ENCODE results near the gene TCTN3.

The TCTN3 gene

DNA sequence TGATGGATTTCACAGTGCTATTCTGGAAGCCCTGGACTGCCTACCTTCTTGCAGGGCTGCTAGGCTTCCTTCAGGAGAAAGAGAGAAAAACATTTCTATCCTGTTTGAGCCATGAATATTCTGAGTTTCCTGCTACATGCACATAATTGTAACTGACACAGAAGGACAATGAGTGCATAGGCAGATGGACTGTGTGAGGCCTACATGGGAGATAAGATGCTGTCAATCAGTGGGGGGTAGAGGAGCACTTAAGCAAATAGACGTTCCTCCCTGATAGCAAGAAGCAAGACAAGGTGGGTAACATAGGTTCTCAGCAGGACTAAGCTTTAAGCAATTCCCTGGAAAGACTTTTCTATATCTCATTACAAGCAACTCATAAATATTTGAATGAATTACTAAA, 48.8 kb downstream of the TCTN3 start (continued):
- TF ChIP-seq, protein P1, sequence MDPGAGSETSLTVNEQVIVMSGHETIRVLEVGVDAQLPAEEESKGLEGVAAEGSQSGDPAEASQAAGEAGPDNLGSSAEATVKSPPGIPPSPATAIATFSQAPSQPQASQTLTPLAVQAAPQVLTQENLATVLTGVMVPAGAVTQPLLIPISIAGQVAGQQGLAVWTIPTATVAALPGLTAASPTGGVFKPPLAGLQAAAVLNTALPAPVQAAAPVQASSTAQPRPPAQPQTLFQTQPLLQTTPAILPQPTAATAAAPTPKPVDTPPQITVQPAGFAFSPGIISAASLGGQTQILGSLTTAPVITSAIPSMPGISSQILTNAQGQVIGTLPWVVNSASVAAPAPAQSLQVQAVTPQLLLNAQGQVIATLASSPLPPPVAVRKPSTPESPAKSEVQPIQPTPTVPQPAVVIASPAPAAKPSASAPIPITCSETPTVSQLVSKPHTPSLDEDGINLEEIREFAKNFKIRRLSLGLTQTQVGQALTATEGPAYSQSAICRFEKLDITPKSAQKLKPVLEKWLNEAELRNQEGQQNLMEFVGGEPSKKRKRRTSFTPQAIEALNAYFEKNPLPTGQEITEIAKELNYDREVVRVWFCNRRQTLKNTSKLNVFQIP (CRISPR knock-in tag; IDR thresholded peaks at IDR 0.05; ENCODE audit: borderline replicate concordance, low read depth) = no peak
- no peak for TF ChIP-seq ISL1 (CRISPR knock-in tag; IDR thresholded peaks at IDR 0.05)

DNA sequence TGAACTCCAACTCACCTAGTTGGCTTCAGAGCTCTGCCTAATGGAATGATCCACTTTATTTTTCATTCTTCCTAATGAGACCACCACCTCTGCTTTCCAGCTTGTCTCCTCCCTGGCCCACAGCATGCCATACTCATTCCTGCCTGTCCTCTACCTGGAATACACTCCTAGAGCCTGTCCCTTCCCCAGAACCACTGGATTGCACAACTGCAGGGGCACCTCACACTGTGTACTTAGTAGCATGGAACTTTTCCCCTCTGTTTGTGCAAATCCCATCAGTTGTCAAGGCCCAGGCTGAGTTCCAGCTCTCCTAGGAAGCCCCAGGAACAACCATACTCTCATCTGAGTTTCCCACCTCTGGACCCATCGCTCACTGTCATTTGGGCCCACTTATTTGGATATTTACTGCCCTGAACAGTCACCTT, 52.8 kb downstream of the TCTN3 start:
- no peak for ATAC-seq
- no peak for TF ChIP-seq ZNF70 (CRISPR knock-in tag; IDR thresholded peaks at IDR 0.05)
- TF ChIP-seq BACH2 (CRISPR knock-in tag; IDR thresholded peaks at IDR 0.05; ENCODE audit: borderline replicate concordance) = no peak
- TF ChIP-seq, protein P2, sequence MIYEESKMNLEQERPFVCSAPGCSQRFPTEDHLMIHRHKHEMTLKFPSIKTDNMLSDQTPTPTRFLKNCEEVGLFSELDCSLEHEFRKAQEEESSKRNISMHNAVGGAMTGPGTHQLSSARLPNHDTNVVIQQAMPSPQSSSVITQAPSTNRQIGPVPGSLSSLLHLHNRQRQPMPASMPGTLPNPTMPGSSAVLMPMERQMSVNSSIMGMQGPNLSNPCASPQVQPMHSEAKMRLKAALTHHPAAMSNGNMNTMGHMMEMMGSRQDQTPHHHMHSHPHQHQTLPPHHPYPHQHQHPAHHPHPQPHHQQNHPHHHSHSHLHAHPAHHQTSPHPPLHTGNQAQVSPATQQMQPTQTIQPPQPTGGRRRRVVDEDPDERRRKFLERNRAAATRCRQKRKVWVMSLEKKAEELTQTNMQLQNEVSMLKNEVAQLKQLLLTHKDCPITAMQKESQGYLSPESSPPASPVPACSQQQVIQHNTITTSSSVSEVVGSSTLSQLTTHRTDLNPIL (CRISPR knock-in tag; IDR thresholded peaks at IDR 0.05; ENCODE audit: low read depth) = no peak

DNA sequence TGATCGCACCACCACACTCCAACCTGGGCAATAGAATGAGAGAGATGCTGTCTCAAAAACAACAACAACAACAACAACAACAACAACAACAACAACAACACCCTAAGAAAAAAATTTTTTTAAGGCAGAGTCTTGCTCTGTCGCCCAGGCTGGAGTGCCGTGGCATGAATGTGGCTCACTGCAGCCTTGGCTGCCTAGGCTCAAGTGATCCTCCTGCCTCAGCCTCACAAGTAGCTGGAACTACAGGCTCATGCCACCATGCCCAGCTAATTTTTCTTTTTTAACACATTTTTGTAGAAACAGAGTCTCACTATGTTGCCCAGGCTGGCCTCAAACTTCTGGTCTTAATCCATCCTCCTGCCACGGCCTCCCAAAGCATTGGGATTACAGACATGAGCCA, 55.8 kb downstream of the TCTN3 start:
- no peak for TF ChIP-seq ZC3H10 (CRISPR knock-in tag; IDR thresholded peaks at IDR 0.05)
- TF ChIP-seq ISL1 (CRISPR knock-in tag; IDR thresholded peaks at IDR 0.05) = no peak
- no peak for TF ChIP-seq GLIS3 (CRISPR knock-in tag; IDR thresholded peaks at IDR 0.05)
- TF ChIP-seq SNAI2 (CRISPR knock-in tag; IDR thresholded peaks at IDR 0.05) = no peak
- TF ChIP-seq, protein P3, sequence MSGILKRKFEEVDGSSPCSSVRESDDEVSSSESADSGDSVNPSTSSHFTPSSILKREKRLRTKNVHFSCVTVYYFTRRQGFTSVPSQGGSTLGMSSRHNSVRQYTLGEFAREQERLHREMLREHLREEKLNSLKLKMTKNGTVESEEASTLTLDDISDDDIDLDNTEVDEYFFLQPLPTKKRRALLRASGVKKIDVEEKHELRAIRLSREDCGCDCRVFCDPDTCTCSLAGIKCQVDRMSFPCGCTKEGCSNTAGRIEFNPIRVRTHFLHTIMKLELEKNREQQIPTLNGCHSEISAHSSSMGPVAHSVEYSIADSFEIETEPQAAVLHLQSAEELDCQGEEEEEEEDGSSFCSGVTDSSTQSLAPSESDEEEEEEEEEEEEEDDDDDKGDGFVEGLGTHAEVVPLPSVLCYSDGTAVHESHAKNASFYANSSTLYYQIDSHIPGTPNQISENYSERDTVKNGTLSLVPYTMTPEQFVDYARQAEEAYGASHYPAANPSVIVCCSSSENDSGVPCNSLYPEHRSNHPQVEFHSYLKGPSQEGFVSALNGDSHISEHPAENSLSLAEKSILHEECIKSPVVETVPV (CRISPR knock-in tag; IDR thresholded peaks at IDR 0.05) = no peak
- no peak for TF ChIP-seq TOX (CRISPR knock-in tag; IDR thresholded peaks at IDR 0.05; ENCODE audit: borderline replicate concordance)
- TF ChIP-seq, protein P2 (CRISPR knock-in tag; IDR thresholded peaks at IDR 0.05; ENCODE audit: low read depth) = no peak
- TF ChIP-seq ESRRG (CRISPR knock-in tag; IDR thresholded peaks at IDR 0.05) = no peak
- TF ChIP-seq, protein P4, sequence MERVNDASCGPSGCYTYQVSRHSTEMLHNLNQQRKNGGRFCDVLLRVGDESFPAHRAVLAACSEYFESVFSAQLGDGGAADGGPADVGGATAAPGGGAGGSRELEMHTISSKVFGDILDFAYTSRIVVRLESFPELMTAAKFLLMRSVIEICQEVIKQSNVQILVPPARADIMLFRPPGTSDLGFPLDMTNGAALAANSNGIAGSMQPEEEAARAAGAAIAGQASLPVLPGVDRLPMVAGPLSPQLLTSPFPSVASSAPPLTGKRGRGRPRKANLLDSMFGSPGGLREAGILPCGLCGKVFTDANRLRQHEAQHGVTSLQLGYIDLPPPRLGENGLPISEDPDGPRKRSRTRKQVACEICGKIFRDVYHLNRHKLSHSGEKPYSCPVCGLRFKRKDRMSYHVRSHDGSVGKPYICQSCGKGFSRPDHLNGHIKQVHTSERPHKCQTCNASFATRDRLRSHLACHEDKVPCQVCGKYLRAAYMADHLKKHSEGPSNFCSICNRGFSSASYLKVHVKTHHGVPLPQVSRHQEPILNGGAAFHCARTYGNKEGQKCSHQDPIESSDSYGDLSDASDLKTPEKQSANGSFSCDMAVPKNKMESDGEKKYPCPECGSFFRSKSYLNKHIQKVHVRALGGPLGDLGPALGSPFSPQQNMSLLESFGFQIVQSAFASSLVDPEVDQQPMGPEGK (CRISPR knock-in tag; IDR thresholded peaks at IDR 0.05; ENCODE audit: borderline replicate concordance) = no peak
- TF ChIP-seq ZNF8 (CRISPR knock-in tag; IDR thresholded peaks at IDR 0.05) = no peak
- TF ChIP-seq CSDC2 (CRISPR knock-in tag; IDR thresholded peaks at IDR 0.05) = no peak
- no peak for TF ChIP-seq PPARA (CRISPR knock-in tag; IDR thresholded peaks at IDR 0.05; ENCODE audit: borderline replicate concordance)
- TF ChIP-seq ZFP3 (CRISPR knock-in tag; IDR thresholded peaks at IDR 0.05) = no peak
- no peak for TF ChIP-seq ARNTL (CRISPR knock-in tag; IDR thresholded peaks at IDR 0.05; ENCODE audit: borderline replicate concordance, low read depth)
- no peak for TF ChIP-seq ZNF565 (CRISPR knock-in tag; conservative IDR thresholded peaks at IDR 0.05; ENCODE audit: low read depth)
- no peak for TF ChIP-seq TCF4 (CRISPR knock-in tag; IDR thresholded peaks at IDR 0.05; ENCODE audit: borderline replicate concordance)
- no peak for TF ChIP-seq ZNF70 (CRISPR knock-in tag; IDR thresholded peaks at IDR 0.05)
- ATAC-seq = no peak

DNA sequence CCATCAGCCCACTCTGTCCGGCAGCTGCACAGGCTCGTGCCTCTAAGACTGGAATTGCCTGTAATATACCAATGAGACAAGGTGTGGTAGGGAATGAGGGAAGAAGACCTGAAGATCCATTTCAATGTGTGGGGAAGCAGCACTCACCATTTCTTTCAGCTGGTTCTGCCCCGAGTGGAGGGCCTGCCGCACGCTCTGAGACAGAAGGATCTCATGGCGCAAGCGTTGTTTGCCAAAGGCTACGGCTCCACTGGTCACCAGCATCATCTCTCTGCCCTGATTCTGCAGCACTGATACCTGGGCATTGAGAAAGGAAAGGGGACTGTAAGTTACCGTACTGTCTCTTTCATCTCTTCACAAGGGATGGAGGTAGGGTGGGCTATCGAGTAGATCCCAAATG, 56.6 kb downstream of the TCTN3 start:
- TF ChIP-seq, protein P1 (CRISPR knock-in tag; IDR thresholded peaks at IDR 0.05; ENCODE audit: borderline replicate concordance, low read depth) = no peak
- TF ChIP-seq PPARA (CRISPR knock-in tag; IDR thresholded peaks at IDR 0.05; ENCODE audit: borderline replicate concordance) (no peak), RARB (CRISPR knock-in tag; IDR thresholded peaks at IDR 0.05) (no peak), ZNF565 (CRISPR knock-in tag; conservative IDR thresholded peaks at IDR 0.05; ENCODE audit: low read depth) (no peak), SNAI2 (CRISPR knock-in tag; IDR thresholded peaks at IDR 0.05) (no peak), ZFP30 (CRISPR knock-in tag; IDR thresholded peaks at IDR 0.05) (no peak), ESRRG (CRISPR knock-in tag; IDR thresholded peaks at IDR 0.05) (no peak), ARNTL (CRISPR knock-in tag; IDR thresholded peaks at IDR 0.05; ENCODE audit: borderline replicate concordance, low read depth) (no peak), OSR1 (CRISPR knock-in tag; IDR thresholded peaks at IDR 0.05) (no peak), ZFP3 (CRISPR knock-in tag; IDR thresholded peaks at IDR 0.05) (no peak)
- ATAC-seq = no peak

Data from SK-N-SH treated with all-trans-retinoic acid at 6 μM for 48 hours (cell line).